RPMI7951 (cell line): ENCODE measurements around the gene ZDHHC8. TPM values are rescaled to one million over a fixed set of nuclear protein-coding genes. Genes with fewer than 3 reads are reported as not detected.
A peak's percentile ranks its signal among the peaks of the same experiment; 100 is the strongest.

ENCODE experiments used
- DNase-seq: peaks from one replicate; pipeline ENCODE4 v3.0.0-alpha.2; 2012; ENCODE audit warnings: low read depth
- total RNA-seq: library from RNA; depleted of rRNA; stranded (reverse); fragments of >200 nt; shearing (Covaris generic); gene quantifications from 2 replicates; pipeline ENCODE4 v1.2.3, GENCODE V29; 2014; rRNA removed

The ZDHHC8 gene, protein sequence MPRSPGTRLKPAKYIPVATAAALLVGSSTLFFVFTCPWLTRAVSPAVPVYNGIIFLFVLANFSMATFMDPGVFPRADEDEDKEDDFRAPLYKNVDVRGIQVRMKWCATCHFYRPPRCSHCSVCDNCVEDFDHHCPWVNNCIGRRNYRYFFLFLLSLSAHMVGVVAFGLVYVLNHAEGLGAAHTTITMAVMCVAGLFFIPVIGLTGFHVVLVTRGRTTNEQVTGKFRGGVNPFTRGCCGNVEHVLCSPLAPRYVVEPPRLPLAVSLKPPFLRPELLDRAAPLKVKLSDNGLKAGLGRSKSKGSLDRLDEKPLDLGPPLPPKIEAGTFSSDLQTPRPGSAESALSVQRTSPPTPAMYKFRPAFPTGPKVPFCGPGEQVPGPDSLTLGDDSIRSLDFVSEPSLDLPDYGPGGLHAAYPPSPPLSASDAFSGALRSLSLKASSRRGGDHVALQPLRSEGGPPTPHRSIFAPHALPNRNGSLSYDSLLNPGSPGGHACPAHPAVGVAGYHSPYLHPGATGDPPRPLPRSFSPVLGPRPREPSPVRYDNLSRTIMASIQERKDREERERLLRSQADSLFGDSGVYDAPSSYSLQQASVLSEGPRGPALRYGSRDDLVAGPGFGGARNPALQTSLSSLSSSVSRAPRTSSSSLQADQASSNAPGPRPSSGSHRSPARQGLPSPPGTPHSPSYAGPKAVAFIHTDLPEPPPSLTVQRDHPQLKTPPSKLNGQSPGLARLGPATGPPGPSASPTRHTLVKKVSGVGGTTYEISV
- 3.4 TPM in 2 replicates for total RNA-seq

DNA sequence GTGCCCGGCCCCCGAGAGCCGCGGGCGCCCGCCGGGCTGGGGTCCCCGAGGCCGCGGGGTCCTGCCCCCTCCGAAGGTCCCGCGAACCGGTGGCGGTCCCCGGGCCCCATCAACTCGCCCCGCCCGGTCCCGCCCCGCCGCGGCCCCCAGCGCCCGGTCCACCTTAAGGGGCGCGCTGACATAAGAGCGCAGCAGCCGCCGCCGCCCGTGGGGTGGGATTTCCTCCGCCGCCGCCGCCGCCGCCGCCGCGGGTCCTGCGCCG lies at the start of gene ZDHHC8:
Gene ZDHHC8 (plus strand): TSS at position 208 of the 262 bp plus-strand sequence. CDS start 144 bp downstream, outside the sequence.
- DNase-seq = peak; percentile 26

DNA sequence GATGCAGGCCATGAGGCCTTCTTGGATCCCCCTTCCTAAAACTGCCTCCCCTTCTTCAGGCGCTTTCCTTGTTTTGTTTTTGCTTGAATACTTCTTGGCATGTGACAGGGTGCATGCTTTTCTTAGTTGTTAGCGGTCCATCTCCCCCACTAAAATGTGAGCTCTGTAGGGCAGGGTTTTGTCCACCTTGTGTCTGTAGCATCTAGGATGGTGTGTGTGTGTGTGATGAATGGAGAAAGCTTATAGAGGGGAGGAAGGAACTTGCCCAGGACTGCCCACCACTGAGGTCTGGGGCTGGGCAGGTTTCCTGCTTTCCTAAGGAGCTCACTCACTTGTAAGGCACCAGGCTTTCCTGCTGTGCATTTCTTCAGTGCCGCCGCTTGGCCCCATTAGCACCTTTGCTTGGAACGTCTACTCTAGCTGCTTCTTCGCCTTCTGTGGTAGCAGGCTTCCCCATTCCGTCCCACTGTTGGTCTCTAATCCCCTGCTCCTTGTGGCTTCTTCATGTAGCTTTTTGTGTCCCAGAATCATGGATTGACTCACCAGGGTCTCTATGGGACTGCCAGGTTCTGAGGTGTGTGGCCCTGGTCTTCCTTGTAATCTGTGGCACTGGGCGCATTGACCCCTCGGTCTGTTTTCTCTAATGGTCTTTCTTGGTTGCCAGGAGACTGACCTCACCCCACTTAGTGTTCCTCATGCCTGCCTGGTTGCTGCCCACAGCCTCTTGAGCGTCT lies 48.3 kb upstream of the ZDHHC8 start:
- no peak for DNase-seq

DNA sequence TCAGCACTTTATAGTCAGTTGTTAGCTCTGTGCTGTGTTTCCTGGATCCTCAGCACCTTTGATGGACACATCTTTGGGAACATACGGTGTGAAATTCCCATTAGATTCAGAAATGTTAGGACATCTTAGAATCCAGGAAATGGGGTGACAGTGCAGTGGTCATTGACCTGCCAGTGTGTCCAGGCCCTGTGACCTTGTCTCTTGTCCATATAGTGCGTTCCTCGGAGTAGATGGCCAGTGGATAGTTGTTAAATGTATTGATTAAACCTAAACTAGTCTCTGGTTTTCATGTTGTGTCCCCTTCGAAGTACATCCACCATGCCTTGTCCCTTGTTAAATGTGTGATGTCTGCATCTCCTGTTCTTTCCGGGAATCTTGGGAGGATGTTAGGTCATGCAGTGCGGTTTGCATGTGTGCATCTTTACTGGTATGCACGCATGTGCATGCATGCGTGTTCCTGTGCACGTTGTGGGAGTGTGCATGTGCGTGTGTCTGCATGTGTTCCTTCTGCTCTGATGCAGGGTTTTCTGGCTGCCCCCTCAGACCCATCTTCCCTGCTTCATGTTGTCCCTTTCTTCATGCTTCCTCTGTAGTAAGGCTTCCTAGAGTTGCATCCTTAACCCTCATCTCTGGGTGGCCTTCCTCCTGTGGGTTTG lies 47.6 kb upstream of the ZDHHC8 start:
- DNase-seq = no peak

DNA sequence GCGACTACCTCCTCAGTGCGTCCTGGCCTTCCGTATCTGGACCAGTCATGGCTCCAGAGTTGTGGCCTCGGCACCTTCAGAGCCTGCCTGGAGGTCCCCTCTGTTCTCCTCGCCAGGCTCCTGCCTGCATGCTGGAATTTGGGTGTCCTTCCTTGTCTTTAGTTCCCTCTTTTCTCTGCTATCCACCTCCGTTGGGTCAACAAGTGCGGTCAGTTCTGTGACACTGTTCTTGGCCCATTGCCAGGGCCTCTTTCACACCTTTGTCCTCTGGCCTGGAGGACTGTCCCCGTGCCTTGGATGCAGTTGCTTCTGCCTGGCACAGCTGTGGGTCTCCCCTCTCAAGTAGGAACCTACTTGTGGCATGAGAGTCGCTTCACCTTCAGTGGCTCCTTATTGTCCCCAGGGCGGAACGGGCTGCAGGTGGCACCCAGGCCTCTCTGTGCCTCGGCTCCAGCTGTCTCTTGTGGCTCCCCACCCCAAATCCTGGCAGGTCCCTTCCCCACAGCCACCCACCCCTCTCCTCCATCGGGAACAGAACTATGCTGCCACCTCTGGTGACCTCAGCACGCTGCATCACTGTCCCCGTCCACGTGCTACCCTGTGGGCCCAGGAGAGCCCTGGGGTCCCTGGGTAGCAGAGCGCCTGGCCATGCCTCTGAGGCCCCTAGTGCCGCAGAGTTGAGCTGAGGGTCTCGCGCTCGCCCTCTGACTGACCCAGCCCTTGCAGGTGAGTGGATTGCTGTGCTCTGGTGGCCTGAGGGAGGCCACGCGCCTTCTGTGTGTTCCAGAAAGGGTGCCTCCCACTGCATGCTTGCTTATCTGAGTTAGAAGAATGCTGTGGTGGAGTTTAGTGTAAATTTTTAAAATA lies 46.8 kb upstream of the ZDHHC8 start:
- no peak for DNase-seq

GRCh38 chr22:20085651-20086050 lies 46.0 kb upstream of the ZDHHC8 start:
- DNase-seq = no peak

DNA sequence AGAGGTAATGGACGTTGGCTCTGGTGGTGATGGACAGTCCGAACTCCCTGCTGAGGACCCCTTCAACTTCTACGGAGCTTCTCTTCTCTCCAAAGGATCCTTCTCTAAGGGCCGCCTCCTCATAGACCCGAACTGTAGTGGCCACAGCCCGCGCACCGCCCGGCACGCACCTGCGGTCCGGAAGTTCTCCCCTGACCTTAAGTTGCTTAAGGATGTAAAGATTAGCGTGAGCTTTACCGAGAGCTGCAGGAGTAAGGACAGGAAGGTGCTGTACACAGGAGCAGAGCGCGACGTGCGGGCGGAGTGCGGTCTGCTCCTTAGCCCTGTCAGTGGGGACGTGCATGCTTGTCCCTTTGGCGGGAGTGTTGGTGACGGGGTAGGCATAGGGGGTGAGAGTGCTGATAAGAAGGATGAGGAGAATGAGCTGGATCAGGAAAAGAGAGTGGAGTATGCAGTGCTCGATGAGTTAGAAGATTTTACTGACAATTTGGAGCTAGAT lies 45.5 kb upstream of the ZDHHC8 start:
- DNase-seq = no peak

- no peak for DNase-seq
These were observed 44.8 kb upstream of the ZDHHC8 start for GRCh38 chr22:20086763-20087162.

- no peak for DNase-seq
These were observed 44.0 kb upstream of the ZDHHC8 start for GRCh38 chr22:20087319-20088262.

DNA sequence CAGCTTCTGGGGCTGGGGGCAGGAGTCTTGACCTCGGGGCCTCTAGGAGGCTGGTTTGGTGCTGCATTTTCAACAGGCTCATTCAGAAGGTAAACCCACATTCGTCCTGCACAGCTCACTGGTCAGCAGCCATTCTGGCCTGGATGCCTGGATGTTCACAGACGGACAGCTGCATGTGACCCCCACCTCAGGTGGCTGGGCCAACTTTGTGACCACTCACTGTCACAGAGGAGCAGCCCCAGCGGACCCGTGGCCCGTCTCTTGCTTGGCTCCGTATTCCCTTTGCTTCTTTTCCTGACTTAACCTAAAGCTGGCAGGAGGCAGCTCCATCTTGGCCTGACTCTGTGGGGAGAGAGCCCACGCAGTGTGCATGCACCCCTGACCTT lies 43.3 kb upstream of the ZDHHC8 start:
- no peak for DNase-seq

GRCh38 chr22:20089226-20089976 lies 42.2 kb upstream of the ZDHHC8 start:
- no peak for DNase-seq

GRCh38 chr22:20089977-20090729 lies 41.5 kb upstream of the ZDHHC8 start:
- DNase-seq = no peak

DNA sequence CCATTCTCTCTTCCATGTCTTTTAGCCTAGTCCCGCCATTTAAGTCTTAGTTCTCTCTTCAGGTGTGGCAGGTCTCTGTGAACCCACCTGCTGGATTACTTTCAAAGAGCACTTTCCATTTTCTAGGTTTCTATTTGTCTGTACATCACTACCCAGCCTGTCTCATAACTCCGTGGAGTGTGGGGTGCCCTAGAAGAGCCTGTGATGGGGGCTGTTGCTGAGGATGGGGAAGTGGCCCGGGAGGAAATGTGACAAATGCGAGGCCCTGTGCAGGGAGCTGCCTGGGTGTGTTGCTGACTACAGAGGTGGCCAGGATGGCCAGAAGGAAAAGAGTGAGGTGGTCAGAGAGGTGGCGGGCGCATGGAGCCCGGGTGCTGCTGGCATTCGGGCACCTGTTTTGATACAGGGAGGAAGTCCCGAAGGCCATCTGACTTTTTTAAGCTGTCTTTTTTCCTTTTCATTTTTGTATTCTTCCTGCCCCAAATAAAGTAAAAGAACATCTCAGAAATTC lies 40.8 kb upstream of the ZDHHC8 start:
- DNase-seq = no peak

DNA sequence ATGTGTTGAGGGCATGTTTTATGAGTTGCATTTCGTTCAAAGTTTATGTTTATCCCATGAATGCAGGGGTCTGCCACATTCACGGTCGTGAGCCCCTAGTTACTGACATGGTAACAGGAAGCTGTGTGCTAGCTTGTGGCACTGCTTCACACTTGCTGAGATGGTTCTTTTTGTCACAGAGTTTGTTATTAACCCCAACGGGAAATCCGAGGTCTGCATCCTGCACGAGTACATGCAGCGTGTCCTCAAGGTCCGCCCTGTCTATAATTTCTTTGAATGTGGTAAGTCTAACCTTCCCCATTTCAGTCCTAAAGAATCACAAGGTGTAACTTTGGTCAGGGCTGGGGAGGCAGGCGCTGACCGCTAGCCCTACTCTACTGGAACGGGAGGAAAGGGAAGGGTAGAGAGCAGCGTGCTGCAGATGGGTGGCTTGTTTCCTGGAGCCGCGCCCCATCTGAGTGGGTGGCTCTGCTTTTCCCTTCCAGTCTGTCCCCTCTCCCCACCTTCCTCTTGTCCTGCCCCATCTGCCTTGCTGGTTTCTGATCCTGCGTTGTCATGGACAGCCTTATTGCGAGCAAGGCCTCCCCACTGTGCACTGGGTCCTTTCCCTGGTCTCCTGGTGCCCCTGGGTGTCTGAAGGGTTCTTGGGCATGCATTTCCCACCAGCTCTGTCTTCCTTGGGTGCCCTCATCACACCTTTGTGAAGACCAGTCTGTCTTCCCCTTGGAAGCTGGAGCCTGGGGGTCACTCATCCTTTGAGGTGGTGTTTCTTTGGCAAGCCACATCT lies 39.7 kb upstream of the ZDHHC8 start:
- DNase-seq = no peak

GRCh38 chr22:20092477-20092854 lies 39.1 kb upstream of the ZDHHC8 start:
- no peak for DNase-seq

GRCh38 chr22:20093418-20094196 lies 38.0 kb upstream of the ZDHHC8 start:
- no peak for DNase-seq

GRCh38 chr22:20094197-20094807 lies 37.3 kb upstream of the ZDHHC8 start:
- DNase-seq = no peak
